ENCODE results near the gene ADORA2A.

The ADORA2A gene

DNA sequence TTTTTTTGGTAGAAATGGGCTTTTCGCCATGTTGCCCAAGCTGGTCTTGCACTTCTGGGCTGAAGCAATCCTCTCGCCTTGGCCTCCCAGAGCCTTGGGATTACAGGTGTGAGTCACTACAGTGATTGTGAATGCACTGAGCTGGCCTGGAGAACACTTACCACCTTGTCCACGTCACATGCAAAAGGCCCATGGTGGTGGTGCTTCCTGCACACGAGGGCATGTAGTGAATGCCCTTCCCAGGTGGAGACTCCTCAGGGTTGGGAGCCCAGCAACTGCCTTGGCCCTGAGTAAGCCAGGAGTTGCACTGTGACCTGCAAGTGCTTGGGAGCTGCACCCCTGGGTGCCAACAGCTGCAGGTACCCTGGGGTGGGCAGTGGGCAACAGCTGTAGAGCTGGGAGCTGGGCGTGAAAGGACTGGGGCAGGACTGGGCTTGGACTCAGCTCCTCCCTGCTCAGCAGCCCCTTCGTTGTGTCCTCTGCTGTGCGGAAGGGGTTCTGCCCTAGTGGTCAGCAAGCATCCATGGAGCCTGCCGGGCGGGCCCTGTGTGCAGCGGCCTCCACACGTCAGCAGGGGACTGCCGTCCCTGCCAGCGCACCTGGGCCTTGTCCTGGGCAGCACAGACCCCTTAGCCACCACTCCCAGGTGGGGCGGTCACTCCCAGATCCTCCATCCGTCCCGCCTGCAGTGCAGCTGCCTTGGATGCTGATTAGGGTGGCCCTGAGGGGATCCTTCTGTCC, 9.3 kb upstream of the ADORA2A start:
- no peak for DNase-seq (ENCODE audit: low read depth, low spot score)

DNA sequence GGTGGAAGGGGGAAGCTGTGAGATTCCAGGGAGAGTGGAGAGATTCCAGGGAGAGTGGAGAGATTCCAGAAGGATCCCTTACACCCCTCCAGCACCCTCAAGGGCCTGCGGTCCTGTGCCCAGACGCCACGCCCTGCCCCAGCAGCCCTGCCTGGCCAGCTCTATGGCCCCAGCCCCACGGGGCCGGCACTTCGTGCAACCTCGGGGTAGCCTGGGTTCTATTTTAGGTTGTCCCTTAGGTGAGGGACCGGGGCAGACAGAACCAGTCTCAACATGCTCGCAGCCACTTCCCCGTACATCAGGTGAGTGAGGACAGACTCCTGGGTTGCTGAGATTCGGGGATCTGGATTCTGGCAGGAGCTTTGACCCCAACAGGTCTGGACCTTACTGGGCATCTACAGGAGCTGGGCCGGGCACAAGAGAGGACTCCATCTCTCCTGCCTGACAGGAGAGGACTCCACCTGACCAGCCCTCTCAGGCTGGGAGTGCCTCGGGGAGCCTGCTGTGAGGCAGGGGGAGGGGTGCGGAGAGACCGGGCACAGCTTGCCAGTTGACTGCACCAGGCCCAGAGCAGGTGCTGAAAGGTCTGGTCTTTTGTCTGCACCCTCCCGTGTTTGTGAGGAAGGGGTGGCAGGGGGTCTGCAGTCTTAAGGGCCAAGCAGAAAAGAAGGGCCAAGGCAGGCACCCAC, 8.5 kb upstream of the ADORA2A start:
- DNase-seq (ENCODE audit: low read depth, low spot score): no peak

DNA sequence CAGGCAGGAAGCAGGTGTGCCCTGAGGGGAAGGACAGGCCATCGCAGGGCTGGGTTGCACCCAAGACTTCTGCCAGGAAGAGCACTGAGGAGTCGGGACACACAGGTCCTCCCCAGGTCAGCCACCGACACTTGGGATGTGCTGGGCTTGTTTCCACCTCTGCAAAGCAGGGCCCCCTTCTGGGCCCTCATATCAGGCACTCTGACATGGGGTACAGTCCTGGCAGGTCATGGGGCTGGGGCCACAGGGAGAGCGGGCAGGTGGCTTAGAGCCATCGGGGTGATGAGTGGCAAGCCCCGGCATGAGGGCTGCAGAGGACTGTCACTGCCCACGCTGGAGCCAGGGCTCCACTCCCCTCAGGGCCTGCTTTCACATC, 7.9 kb upstream of the ADORA2A start:
- no peak for DNase-seq (ENCODE audit: low read depth, low spot score)

DNA sequence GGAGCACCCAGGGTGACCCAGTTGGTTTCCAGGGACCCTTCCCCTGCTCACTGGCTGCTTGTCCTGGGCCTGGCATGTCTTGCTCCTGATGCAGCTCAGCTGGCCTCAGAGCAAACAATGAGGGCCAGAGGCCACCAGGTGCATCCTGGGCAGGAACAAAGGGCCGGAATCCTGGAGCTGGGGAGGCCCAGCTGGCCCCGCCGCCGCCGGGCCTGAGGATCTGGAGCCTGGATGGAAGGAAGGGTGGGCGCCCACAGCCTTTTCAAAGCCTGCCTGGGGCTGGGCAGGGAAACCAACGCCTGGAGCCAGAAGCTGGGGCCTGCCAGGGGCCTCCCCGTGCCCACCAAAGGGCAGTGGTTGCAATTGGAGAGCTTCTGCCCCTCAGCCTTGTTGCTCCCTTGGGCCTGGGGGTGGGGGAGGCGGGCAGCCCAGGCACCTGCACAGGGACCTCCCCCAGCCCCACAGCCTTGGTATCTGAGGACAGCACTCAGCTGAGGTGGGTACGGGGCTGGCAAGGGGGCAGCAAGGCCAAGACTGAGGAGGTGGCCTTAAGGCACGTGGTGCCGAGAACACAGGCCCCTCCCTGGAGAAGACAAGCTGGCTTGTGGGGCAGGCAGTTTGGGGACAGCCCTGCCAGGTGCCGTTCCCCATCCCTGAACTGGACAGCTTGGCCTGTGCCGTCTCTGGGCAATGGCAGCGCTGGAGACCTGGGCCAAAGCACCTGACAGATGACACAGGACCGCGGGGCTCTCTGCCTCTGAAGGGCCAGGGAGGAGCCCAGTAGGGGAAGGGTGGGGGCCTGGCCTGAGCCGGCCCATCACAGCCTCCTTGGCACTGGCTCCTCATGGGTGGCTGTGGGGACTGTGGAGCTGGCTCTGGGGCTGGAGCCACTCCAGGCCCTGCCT, 7.1 kb upstream of the ADORA2A start:
- DNase-seq (ENCODE audit: low read depth, low spot score): no peak

DNA sequence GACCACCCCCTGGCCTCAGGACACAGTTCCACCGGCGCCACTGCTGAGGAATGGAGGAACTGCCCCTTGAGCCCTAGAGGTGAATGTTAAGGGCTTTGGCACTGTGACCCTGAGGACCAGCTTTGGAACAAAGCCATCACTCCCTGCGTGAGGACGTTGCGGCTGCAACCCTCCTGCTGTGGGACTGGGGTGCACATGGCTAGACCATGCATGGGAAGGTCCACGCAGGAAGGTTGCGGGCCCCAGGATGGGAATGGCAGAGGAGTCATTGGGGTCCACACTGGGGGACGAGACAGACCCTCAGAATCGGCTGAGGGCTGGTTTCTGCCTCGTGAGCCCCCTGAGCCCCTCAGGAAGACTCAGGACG, 6.4 kb upstream of the ADORA2A start:
- DNase-seq (ENCODE audit: low read depth, low spot score): no peak

DNA sequence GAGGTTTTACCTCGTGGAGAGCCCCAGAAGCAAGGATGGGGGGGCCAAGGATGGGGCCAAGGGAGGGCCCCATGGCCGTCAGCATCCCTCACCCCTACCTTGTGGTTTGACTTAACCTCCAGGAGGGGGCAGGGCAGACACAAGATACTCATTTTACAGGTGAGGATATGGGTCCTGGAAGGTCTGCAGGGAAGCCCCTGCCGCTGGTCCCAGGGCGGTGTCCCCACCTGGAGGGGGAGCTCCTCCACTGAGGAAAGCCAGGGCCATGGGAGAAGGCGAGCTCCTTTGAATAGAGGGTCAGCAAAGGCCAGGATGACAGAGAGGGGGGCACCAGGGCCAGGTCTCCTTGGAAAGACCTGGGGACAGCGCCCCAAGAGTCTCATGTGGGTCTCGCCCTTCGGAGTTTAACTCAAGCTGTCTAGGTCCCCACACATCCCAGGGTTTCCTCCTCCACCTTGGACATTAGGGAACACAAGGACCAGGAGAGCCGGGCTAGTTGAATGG, 5.9 kb upstream of the ADORA2A start:
- DNase-seq (ENCODE audit: low read depth, low spot score): no peak

DNA sequence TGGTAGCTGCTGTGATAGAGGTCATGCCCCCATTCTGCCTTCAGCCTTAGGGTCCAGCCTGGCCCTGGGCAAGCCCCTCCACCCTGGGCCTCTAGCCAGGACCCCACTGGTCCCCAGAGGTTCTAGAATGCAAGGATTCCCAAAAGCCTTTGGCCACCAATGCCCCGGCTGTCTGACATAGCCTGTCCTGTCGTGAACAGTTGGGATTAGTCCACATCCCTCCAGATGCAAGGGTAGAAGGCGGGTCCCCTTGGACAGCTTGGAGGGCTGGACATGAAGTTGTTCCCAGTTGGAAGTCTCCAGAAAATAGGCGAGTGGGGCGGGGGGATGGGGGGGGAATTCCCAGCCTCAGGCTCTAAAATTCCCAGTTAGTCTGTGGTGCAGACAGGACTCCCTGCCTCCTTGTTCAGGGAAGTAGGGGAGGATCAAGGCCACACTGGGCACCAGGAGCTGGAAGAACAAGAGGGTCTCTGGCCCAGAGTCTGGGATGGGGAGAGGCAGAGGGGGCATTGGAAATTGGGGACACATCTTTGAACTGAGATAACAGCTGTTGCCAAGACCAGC, 5.2 kb upstream of the ADORA2A start:
- no peak for DNase-seq (ENCODE audit: low read depth, low spot score)

DNA sequence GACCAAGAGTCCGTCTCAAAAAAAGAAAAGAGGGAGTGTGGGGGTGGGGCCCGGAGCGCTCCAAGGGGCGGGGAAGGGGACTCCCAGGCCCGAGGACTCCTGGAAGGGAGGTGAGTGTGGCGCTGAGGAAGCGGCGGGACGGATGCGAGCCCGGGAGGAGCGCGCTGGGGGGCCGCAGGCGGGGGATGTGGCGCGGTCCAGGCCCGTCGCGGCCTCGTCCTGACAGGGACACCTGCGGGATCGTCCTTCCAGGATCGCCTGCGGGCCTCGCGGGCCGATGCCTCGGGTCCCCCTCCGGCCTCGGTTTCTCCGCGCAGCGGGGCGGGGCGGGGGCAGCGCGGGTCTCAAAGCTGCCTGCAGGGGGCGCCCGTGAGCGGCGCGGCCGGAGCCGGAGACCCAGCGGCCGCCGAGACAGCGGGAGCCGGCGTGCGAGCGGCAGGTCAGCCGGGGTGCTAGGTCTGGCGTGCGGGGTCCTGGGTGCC, 3.8 kb upstream of the ADORA2A start:
- DNase-seq (ENCODE audit: low read depth, low spot score): no peak

DNA sequence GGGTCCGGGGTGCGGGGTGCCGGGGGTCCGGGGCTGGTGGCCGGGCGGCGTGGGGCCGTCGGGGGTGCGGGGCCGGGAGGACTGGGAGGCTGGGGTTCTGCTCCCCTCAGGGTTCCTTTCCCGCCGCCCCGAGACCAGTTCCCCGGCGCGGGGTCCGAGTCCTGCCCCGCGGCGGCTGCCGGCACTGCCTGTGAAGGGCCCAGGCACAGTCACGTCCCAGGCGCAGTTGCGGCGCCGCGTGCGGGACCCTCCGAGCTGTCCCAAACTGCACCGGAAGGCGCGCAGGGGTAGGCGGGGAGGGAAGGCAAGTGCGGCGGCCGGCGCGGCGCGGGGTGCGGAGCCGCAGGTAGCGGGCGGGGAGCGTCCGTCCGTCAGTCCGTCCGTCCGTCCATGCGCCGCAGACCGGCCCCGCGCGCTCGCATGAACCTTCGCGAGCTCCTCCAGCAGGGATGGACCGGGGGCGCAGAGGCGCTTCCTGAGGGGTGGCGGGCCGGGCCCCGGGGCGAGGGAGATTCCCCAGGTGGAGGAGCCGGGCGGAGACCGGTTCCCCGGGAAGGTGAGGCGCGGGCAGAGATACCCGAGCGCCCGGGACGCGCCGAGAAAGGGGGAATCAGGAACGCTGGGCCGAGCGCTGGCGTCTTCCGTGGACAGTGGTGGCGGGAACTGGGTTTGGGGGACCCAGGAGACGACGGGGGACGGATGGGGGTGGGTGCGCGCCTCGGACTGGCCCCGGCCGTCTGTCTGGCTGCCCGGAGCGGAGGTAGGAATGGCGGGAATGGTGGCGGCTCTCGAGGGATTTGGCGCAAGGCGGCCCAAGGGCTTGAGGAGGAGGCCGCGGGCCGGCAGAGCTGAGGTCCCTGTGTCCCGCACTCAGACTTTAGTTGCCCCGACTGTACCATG, 3.1 kb upstream of the ADORA2A start:
- DNase-seq (ENCODE audit: low read depth, low spot score): no peak

DNA sequence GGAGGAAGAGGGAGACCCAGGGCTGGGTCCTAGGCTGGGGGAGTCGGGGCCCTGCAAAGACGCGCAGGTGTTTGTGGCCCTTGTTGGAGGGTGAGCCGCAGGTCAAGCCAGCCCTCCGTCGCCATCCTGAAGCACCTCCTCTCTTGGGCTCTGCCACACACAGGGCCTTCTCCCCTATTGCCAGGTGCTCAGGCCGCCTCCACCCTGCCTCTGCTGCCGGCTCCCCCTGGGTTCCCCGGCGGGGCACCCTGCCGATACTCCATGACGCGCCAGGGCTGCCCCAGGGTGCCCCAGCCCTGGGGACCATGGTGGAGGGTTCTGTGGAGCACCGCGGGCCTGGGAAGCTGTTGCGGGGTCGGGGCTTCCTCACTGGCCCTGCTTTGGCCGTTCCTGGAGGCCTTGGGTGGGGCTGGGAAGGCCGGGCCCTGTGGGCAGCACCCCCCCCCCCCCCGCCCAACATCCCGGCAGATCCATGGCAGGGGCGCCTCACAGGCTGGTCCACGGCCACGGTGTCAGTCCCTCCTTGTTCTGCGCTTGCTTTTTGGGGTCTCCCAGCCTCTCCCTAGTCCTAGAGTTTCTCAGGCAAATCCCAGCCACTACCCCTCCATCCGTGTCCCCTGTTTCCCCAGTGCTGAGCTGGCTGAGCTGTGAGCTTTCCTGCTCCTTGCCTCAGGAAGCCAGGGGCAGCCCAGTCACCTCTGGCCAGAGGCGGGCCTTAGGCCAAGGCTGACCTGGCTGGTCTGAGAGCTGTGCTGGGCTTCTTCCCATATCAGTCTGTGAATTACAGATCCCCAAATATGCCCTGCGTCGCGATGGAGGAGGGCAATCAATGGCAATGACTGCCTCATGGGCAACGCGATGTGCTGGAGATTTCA, 2.3 kb upstream of the ADORA2A start:
- DNase-seq (ENCODE audit: low read depth, low spot score): no peak

DNA sequence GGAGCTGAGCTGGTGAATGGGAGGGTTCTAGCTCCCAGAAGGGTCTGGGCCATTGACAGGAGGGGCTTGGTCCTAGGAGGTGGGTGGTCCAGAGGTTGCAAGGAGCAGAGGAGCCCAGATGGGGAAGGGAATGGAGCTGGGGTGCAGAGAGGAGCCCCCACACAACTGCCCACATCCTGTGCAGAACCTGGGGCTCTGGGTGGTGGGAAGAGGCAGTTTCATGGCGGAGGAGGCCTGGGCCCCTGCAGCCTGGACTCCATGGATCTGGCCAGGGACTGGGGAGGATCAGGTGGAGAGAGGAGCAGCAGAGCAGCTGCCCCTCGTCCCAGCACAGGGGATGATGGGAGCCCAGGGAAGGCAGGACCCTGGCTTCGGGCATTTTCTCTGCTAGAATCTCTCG, 963 bp upstream of the ADORA2A start:
- DNase-seq (ENCODE audit: low read depth, low spot score): no peak

DNA sequence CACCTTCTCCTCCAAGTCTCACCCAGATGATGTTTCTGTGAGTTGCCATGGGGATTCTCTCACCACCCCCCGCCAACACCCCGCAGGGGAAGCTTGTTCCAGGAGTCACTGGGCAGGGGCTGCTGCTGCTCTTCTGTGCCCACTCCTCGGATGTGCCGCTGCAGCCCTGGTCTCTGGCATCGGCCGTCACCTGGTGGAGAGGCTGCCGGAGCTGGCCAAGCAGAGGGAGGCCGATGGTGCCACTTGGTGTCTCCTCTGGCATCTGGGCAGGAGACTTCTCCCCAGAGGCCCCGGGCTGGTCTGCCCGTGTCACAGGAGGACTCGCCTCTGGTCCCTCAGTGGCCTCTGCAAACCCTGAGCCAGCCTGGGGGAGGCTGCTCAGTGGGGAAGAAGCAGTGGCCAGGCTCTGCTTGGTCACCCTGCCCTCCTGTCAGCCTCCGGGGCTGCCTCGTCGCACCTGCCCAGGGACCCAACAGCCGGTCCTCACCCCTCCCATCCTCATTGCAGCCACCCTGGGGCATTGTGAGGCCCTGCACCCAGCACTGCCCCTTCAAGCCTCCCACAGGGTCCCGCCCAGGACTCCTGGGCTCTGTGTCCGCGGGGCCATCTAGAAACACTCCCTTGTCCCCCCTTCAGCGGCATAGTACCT, 424 bp upstream of the ADORA2A start:
- no peak for DNase-seq (ENCODE audit: low read depth, low spot score)

DNA sequence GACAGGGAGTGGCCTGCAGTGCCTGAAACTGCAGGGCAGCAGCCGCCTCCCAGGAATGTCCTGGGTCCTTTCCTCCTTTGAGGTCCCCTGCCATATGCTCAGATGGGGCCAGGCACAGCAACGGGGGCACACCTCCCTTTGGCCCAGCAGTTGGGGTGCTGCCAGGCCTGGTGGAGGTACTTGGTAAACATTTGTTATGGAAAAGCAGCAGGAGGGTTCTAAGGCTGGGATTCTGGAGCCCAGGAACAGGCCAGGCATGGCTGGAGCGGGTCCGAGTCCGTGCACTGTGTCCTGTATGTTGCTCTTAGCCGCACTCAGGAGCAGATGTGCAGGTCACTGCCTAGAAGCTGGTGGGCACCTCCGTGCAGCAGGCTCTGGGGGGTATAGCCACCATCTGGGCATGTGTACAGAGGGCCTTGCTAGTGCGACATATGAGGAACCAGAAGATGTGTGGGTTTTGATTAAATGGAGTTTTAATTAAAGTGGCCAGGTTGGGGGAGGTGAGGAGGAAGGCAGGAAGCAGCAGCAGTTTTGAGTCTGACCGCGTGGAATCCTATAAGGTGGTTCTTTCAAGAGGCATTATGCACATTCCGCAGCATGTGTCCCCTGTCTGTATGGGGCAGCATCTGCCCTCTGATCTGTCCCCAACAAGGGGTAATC, 1.5 kb downstream of the ADORA2A start:
- no peak for DNase-seq (ENCODE audit: low read depth, low spot score)

DNA sequence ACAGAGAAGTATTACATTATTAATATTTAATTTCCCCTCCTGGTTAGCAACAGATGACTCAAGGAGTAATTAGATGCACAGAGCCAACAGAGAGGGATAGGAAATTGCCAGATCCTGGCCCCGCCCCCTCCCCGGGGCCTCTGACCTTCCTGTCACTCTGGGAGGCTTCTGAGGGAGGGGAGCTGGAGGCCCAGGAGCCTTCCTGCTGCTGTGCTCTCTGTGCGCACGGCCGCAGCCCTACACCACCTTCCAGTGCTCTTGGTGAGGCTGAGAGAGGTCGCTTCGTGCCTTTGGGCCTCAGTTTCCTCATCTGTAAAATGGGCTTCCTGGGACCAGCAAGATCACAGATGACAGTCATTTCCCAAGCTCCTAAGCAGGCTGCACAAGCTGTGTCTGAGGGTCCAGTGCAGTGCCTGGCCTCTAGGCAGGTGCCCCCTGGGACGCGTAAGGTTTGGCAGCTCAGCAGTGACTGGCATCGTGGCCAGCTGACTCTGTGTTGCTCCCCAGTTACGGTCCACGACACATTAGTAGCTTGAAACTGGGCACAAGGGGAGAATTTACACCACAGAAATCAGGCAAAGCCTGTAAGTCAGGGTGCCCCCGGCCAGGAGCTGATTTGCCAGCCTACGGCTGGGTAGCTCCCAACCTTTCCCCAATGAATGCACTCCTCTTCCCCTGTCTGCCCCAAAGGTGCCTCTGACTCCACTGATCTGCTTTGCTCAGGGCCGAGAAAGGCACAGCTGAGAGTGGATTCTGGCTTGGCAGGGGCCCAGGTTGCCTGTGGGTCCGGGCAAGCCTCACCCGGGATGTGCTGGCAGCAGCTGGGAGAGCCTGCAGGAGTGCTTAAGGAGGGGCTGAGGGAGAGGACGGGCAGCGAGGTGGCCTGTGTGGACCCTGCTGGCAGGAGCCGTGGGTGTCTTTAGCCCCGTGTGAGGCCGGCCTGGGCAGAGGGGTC, 2.3 kb downstream of the ADORA2A start:
- DNase-seq (ENCODE audit: low read depth, low spot score): no peak

DNA sequence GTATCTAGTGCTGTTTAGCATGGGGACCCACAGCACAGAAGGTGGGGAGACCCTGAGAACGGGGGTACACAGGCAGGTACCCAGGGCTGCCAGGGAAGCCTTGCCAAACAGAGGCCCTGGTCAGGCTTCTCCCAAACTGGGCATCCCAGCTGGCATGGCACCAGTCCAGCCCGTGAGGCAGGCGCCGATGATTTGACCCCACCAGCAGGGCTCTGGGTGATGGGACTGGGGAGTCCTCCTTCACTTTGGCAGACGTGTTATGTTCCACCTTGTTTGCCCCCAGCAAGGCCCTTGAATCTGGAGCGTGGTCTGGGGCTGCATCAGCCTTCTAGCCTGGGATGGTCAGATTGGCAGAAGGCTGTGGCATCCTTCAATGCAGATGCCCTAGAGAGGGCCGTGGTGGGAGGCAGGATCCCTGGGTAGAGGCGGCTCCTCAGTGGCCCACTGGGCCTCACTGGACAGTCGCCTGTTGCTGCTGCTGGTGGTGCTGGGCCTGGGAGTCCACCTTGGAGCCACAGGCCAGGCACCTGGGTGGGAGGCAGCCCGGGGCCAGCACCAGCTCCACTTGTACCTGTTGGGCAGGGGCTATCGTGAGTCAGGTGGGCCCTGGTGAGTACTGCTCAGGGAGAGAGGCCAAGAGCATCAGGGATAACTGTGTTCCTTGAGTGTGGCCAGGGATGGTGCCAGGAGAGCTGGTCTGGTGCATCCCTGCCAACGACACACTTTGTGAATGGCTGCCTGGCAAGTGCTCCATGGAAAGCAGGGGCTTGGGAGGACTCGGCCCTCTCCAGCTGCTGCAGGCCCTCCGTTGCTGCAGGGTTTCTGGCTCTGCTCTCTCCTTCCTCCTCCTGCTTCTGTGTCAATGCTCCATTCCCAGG, 3.3 kb downstream of the ADORA2A start:
- no peak for DNase-seq (ENCODE audit: low read depth, low spot score)

DNA sequence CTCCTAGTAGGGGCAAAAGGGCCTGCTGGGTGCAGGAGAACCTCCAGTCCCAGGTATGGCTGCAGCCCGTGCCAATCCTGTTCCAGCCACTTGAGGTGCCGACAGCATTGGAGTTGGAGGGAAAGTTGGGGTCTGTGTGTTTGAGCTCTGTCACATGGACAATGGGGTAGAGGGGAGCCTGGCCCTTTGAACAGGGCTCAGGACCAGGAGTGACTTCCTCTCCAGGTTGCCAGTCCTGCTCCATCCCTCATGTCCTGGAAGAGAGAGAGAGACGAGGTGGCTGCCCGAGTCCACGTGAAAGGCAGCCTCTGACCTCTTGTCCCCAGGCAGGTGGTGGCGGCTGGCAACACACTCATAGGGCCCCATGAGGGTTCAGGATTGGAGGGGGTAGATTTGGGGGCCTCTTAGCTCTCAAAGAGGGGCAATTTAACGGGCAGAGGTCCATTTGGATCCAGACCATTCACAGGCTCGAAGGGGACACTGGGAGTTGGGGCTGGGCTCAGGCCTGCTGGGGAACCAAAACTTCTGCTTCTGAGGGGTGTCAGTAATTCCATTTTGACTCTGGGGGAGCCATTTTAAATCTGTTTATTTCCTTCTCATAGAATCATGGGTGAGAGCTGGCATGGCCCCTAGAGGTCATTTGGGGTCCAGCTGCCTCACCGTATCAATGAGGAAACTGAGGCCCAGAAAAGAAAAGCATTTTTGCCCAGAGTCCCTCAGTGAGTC, 4.1 kb downstream of the ADORA2A start:
- DNase-seq (ENCODE audit: low read depth, low spot score): no peak
